Measurements from ENCODE around the gene NRXN3. TPM values are rescaled to one million over a fixed set of nuclear protein-coding genes. Genes with fewer than 3 reads are reported as not detected.

NRXN3 gene
- polyA plus RNA-seq, 1 donor (not counting 4 experiments of a cell fraction or from before 2014, with no cell fraction given): 0.89 TPM

DNA sequence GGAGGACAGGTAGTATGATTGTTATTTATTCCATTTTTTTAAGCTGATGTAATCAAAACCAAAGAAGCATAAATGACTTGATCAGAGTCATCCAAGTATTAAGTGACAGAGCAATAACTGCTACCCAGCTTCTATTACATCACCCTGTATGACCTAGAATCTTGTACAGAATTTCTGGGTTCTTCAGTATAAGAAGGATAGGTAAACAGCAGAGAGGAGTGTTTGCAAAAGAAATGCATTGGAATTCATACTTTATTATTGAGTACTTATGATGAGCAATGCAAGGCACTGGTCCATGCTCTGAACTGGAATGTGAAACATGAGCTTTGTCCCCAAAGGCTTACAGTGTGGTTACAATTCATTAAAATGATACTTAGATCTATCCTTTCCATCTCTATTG is 1124.3 kb downstream of the NRXN3 start:
- dilution Hi-C loops (cut with MboI; ENCODE audit: extremely low pct_ligation_motif_present, low sequenced_read_pairs): no loop called here
- DNase-seq (ENCODE audit: low read depth, low spot score) (no peak), FAIRE-seq (no peak)
- Histone ChIP-seq H2AFZ (ENCODE audit: control insufficient read depth, low read length) (no peak overlapping the region), H4K20me1 (ENCODE audit: control insufficient read depth, extremely low read depth, insufficient read depth, low read length) (no peaks in the 10 kb centered on the region), H3K36me3 (ENCODE audit: control insufficient read depth in 2 of 2, extremely low read depth in 1 of 2, insufficient read depth in 2 of 2, low read length in 2 of 2) (no peaks in the 10 kb centered on the region), H3K4me3 (ENCODE audit: control insufficient read depth in 2 of 3, extremely low read depth in 1 of 3, insufficient read depth in 2 of 3, low read depth in 1 of 3, low read length in 3 of 3) (no peak overlapping the region), H3K9me1 (ENCODE audit: control insufficient read depth, extremely low read depth, insufficient read depth, low read length) (no peaks in the 10 kb centered on the region), H3K79me2 (ENCODE audit: control insufficient read depth, insufficient read depth, low read length) (no peaks in the 10 kb centered on the region), H3K27ac (ENCODE audit: control insufficient read depth, insufficient read depth, low read length) (no peak overlapping the region), H3K4me1 (ENCODE audit: control insufficient read depth, extremely low read depth, insufficient read depth, low read length) (no peaks in the 10 kb centered on the region), H3K4me2 (ENCODE audit: control insufficient read depth, extremely low read depth, insufficient read depth, low read depth, low read length) (no peak overlapping the region), H3K9me3 (ENCODE audit: control insufficient read depth, low read depth, low read length) (no peaks in the 10 kb centered on the region), H3K9ac (ENCODE audit: control insufficient read depth, extremely low read depth, insufficient read depth, low read length) (no peak overlapping the region), H3K27me3 (ENCODE audit: control insufficient read depth, extremely low read depth, insufficient read depth, low read length) (no peaks in the 10 kb centered on the region)
- TF ChIP-seq EZH2 (IDR thresholded peaks at IDR 0.05; ENCODE audit: low read length): no peak

DNA sequence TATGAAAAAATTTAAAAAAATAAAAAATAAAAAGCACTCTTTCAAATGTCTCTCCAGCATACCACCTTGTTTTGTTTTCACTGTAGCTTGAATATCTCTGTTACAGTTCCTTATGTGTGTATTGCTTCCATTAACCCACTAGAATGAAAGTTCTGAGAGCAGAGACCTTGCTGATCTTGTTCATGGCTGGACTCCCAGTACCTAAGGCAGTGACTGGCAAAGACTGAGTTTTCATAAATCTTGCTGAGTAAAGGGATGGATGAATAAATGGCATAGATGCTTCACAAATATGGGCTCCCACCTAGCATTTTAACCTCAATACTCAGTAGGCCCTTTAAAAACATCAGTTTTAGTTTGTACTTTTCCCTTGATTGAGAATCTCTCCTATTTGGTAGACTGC is 1125.2 kb downstream of the NRXN3 start:
- no peak overlapping the region for H2AFZ ChIP-seq (ENCODE audit: control insufficient read depth, low read length)
- no peaks in the 10 kb centered on the region for H3K27me3 ChIP-seq (ENCODE audit: control insufficient read depth, extremely low read depth, insufficient read depth, low read length)
- no peak for FAIRE-seq
- H3K4me1 ChIP-seq (ENCODE audit: control insufficient read depth, extremely low read depth, insufficient read depth, low read length): no peaks in the 10 kb centered on the region
- no peaks in the 10 kb centered on the region for H3K9me1 ChIP-seq (ENCODE audit: control insufficient read depth, extremely low read depth, insufficient read depth, low read length)
- no peak overlapping the region for H3K27ac ChIP-seq (ENCODE audit: control insufficient read depth, insufficient read depth, low read length)
- no peak overlapping the region for H3K4me2 ChIP-seq (ENCODE audit: control insufficient read depth, extremely low read depth, insufficient read depth, low read depth, low read length)
- no peaks in the 10 kb centered on the region for H3K36me3 ChIP-seq (ENCODE audit: control insufficient read depth in 2 of 2, extremely low read depth in 1 of 2, insufficient read depth in 2 of 2, low read length in 2 of 2)
- no peak overlapping the region for H3K4me3 ChIP-seq (ENCODE audit: control insufficient read depth in 2 of 3, extremely low read depth in 1 of 3, insufficient read depth in 2 of 3, low read depth in 1 of 3, low read length in 3 of 3)
- H3K79me2 ChIP-seq (ENCODE audit: control insufficient read depth, insufficient read depth, low read length): no peaks in the 10 kb centered on the region
- H3K9me3 ChIP-seq (ENCODE audit: control insufficient read depth, low read depth, low read length): no peaks in the 10 kb centered on the region
- H4K20me1 ChIP-seq (ENCODE audit: control insufficient read depth, extremely low read depth, insufficient read depth, low read length): no peaks in the 10 kb centered on the region
- H3K9ac ChIP-seq (ENCODE audit: control insufficient read depth, extremely low read depth, insufficient read depth, low read length): no peak overlapping the region
- DNase-seq (ENCODE audit: low read depth, low spot score): no peak
- no peak for TF ChIP-seq EZH2 (IDR thresholded peaks at IDR 0.05; ENCODE audit: low read length)
- TF ChIP-seq, protein P1, sequence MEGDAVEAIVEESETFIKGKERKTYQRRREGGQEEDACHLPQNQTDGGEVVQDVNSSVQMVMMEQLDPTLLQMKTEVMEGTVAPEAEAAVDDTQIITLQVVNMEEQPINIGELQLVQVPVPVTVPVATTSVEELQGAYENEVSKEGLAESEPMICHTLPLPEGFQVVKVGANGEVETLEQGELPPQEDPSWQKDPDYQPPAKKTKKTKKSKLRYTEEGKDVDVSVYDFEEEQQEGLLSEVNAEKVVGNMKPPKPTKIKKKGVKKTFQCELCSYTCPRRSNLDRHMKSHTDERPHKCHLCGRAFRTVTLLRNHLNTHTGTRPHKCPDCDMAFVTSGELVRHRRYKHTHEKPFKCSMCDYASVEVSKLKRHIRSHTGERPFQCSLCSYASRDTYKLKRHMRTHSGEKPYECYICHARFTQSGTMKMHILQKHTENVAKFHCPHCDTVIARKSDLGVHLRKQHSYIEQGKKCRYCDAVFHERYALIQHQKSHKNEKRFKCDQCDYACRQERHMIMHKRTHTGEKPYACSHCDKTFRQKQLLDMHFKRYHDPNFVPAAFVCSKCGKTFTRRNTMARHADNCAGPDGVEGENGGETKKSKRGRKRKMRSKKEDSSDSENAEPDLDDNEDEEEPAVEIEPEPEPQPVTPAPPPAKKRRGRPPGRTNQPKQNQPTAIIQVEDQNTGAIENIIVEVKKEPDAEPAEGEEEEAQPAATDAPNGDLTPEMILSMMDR (optimal IDR thresholded peaks at IDR 0.05 in 1 of 3, IDR thresholded peaks at IDR 0.05 in 1 of 3, conservative IDR thresholded peaks at IDR 0.05 in 1 of 3; ENCODE audit: extremely low read depth in 1 of 3, insufficient read depth in 2 of 3, low read length in 3 of 3): no peak
- dilution Hi-C loops (cut with MboI; ENCODE audit: extremely low pct_ligation_motif_present, low sequenced_read_pairs): no loop called here

DNA sequence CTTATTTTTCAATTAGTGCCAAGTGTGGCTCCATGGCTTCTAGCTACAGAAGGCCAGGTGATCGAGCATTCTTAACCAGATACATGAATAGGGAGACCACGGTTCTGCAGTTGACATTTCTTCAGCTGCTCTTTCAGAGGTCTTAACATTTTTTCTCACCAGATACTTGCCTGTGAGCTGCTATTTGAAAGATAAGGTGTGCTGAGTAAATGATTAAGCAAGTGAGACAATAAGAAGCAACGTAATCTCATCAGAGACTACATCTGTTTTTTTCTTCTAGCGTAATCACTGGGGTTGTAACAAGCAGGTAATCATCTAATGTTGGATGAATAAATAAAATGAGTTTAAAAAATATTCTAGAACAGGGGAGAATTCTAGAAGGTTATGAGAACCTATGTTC is 1128.2 kb downstream of the NRXN3 start:
- no peaks in the 10 kb centered on the region for H3K9me1 ChIP-seq (ENCODE audit: control insufficient read depth, extremely low read depth, insufficient read depth, low read length)
- H3K4me3 ChIP-seq (ENCODE audit: control insufficient read depth in 2 of 3, extremely low read depth in 1 of 3, insufficient read depth in 2 of 3, low read depth in 1 of 3, low read length in 3 of 3): no peak overlapping the region
- DNase-seq (ENCODE audit: low read depth, low spot score): no peak
- no peak overlapping the region for H3K9ac ChIP-seq (ENCODE audit: control insufficient read depth, extremely low read depth, insufficient read depth, low read length)
- no peak overlapping the region for H3K27ac ChIP-seq (ENCODE audit: control insufficient read depth, insufficient read depth, low read length)
- no peak for TF ChIP-seq EZH2 (IDR thresholded peaks at IDR 0.05; ENCODE audit: low read length)
- TF ChIP-seq, protein P1 (optimal IDR thresholded peaks at IDR 0.05 in 1 of 3, IDR thresholded peaks at IDR 0.05 in 1 of 3, conservative IDR thresholded peaks at IDR 0.05 in 1 of 3; ENCODE audit: extremely low read depth in 1 of 3, insufficient read depth in 2 of 3, low read length in 3 of 3): no peak
- H3K4me1 ChIP-seq (ENCODE audit: control insufficient read depth, extremely low read depth, insufficient read depth, low read length): no peaks in the 10 kb centered on the region
- dilution Hi-C loops (cut with MboI; ENCODE audit: extremely low pct_ligation_motif_present, low sequenced_read_pairs): no loop called here
- no peak overlapping the region for H2AFZ ChIP-seq (ENCODE audit: control insufficient read depth, low read length)
- FAIRE-seq: no peak
- no peaks in the 10 kb centered on the region for H3K9me3 ChIP-seq (ENCODE audit: control insufficient read depth, low read depth, low read length)
- H3K79me2 ChIP-seq (ENCODE audit: control insufficient read depth, insufficient read depth, low read length): no peaks in the 10 kb centered on the region
- H3K36me3 ChIP-seq (ENCODE audit: control insufficient read depth in 2 of 2, extremely low read depth in 1 of 2, insufficient read depth in 2 of 2, low read length in 2 of 2): no peaks in the 10 kb centered on the region
- no peaks in the 10 kb centered on the region for H3K27me3 ChIP-seq (ENCODE audit: control insufficient read depth, extremely low read depth, insufficient read depth, low read length)
- H3K4me2 ChIP-seq (ENCODE audit: control insufficient read depth, extremely low read depth, insufficient read depth, low read depth, low read length): no peak overlapping the region
- no peaks in the 10 kb centered on the region for H4K20me1 ChIP-seq (ENCODE audit: control insufficient read depth, extremely low read depth, insufficient read depth, low read length)
